Activated naive CD4-positive, alpha-beta T cell treated with anti-CD3 and anti-CD28 coated beads, Interleukin-2, amount 10 ng/mL, durations not matched to agents 7 days and 5 days (primary cell): ENCODE data around the gene MESP1.

Source experiments
- CTCF ChIA-PET: fragments of 350-600 bp; sonication (Branson Sonifier 250); formaldehyde crosslinking; loops from one replicate; lab custom pipeline; 2021; ENCODE audit warnings: antibody characterized with exemption; lab: Charles Lee
- DNase-seq: peaks from one replicate; pipeline ENCODE4 v3.0.0-alpha.2; 2020
- H3K27ac Mint-ChIP-seq: one replicate; pipeline ENCODE4 v1.8.0; 2021; ENCODE audit warnings: mild to moderate bottlenecking, moderate library complexity, mixed read lengths
- H3K27me3 Mint-ChIP-seq: one replicate; pipeline ENCODE4 v1.8.0; 2021; ENCODE audit warnings: mild to moderate bottlenecking, mixed read lengths
- H3K36me3 Mint-ChIP-seq: one replicate; pipeline ENCODE4 v1.8.0; 2021; ENCODE audit warnings: mixed read lengths
- H3K4me1 Mint-ChIP-seq: one replicate; pipeline ENCODE4 v1.8.0; 2021; ENCODE audit warnings: mixed read lengths
- H3K4me3 Mint-ChIP-seq: one replicate; pipeline ENCODE4 v1.8.0; 2021; ENCODE audit warnings: mild to moderate bottlenecking, moderate library complexity, mixed read lengths
- H3K9me3 Mint-ChIP-seq: one replicate; pipeline ENCODE4 v1.8.0; 2021; ENCODE audit warnings: mixed read lengths

MESP1 gene

DNA sequence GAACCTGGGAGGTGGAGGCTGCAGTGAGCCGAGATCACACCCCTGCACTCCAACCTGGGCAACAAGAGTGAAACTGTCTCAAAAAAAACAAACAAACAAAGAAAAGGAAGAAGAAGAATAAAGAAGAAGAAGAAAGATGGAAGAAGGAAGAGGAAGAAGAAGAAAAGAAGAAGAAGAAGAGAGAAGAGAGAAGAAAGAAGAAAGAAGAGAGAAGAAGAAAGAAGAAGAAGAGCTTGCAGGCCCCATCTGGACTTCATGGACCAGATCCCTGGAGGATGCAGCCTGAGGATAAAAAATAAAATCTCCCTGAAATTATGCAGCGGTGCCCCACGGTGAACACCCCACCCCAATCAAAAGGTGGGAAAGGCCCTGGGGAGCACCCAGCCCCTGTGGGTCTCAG is 8.8 kb upstream of the MESP1 start:
- H3K4me1 Mint-ChIP-seq, result no peaks in the 10 kb centered on the region
- no peaks in the 10 kb centered on the region for H3K36me3 Mint-ChIP-seq
- H3K9me3 Mint-ChIP-seq, result no peaks in the 10 kb centered on the region
- no peak overlapping the region for H3K4me3 Mint-ChIP-seq
- DNase-seq, result no peak
- CTCF ChIA-PET, result interaction anchor here (0.7 to 6.2 kb wide), 9 partner anchors 13 to 457 kb away, joined by 3 to 120 read pairs (median 4); partner anchors contain the start of gene AP3S2
- peaks cover 45% of the 10 kb centered on the region for H3K27me3 Mint-ChIP-seq
- no peak overlapping the region for H3K27ac Mint-ChIP-seq

DNA sequence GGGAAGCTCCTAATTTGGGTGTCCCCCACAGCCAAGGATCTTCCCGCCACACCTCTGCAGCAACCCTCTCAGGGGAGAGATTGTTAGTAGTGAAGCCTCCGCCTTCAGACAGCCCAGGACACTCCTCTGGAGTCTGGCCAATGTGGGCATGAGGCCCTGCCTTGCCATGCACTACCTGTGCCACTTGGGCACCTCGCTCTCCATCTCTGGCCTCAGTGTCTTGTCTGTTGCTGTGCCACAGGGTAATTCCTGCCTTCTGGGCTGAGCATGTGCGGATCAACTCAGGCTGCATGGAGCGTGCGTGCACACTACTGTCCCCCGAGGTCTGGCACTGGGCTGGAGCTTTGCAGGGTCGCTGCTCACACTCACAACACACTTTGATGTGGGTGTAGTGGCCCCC is 7.9 kb upstream of the MESP1 start:
- H3K36me3 Mint-ChIP-seq, result no peaks in the 10 kb centered on the region
- H3K4me3 Mint-ChIP-seq, result no peak overlapping the region
- CTCF ChIA-PET, result interaction anchor here (1.3 to 6.2 kb wide), 3 partner anchors 117 to 313 kb away, joined by 3 to 120 read pairs (median 49); no protein-coding TSS in a partner anchor
- no peak overlapping the region for H3K27ac Mint-ChIP-seq
- no peak for DNase-seq
- no peaks in the 10 kb centered on the region for H3K9me3 Mint-ChIP-seq
- peaks cover 54% of the 10 kb centered on the region for H3K27me3 Mint-ChIP-seq
- no peaks in the 10 kb centered on the region for H3K4me1 Mint-ChIP-seq

DNA sequence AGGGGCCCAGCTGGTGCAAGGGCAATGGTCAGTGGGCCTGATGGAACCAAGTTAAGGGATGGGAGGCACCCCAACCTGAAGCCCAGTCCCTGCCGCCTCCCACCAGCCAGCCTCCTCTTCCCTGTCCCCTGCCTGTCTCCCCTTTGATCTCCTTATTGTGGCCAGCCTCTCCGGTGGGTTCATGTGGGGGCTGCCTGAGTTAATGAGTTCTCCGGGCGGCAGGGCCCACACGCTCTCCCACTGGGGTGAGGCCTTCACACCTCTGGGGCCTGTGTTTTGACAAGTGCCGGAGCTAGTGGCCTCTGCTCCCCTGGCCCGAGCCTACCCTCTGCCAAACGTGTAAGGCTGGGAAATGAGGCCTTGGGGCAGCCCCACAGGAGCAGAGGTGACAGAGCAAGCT is 7.2 kb upstream of the MESP1 start:
- H3K36me3 Mint-ChIP-seq, result no peaks in the 10 kb centered on the region
- H3K27me3 Mint-ChIP-seq, result peaks cover 61% of the 10 kb centered on the region
- no peaks in the 10 kb centered on the region for H3K4me1 Mint-ChIP-seq
- no peaks in the 10 kb centered on the region for H3K9me3 Mint-ChIP-seq
- H3K27ac Mint-ChIP-seq, result no peak overlapping the region
- DNase-seq, result no peak
- CTCF ChIA-PET, result interaction anchor here (1.3 to 6.2 kb wide), 3 partner anchors 117 to 313 kb away, joined by 3 to 120 read pairs (median 49); no protein-coding TSS in a partner anchor
- no peak overlapping the region for H3K4me3 Mint-ChIP-seq

DNA sequence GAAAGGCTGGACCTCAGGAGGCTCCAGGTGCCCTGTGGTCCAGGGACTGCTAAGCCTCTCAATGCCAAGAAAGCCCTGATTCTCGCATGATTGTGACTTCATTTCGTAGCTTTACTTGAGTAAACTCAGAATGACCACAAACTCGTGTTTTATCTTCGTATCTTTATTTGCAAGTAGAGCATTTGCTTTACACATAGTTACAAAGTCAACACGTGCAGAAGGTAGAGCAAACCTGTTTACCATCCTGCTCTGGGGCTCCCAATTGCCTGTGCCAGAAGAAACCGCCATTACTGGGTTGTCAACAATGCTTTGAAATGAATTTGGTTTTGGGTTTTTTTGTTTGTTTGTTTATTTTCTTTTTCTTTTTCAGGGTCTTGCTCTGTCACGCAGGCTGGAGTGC is 5.8 kb upstream of the MESP1 start:
- H3K27me3 Mint-ChIP-seq, result peaks cover 72% of the 10 kb centered on the region
- no peak overlapping the region for H3K27ac Mint-ChIP-seq
- no peaks in the 10 kb centered on the region for H3K4me1 Mint-ChIP-seq
- DNase-seq, result no peak
- no peaks in the 10 kb centered on the region for H3K9me3 Mint-ChIP-seq
- CTCF ChIA-PET, result no interaction called here
- no peaks in the 10 kb centered on the region for H3K36me3 Mint-ChIP-seq
- H3K4me3 Mint-ChIP-seq, result no peak overlapping the region

DNA sequence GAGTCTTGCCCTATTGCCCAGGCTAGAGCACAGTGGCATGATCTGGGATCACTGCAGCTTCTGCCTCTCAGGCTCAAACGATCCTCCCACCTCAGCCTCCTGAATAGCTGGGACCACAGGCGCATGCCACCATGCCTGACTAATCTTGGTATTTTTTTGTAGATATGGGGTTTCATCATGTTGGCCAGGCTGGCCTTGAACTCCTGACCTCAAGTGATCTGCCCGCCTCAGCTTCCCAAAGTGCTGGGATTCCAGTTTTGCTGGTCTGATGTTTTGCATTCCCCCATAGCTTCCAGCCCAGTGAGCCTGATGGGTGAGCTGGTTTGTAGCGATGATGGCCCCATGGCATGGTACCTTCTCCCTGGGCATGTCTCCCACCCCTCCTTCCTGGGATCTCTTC is 4.7 kb upstream of the MESP1 start:
- Mint-ChIP-seq H3K27me3 (peaks cover 73% of the 10 kb centered on the region), H3K9me3 (no peaks in the 10 kb centered on the region), H3K4me3 (no peak overlapping the region), H3K27ac (no peak overlapping the region), H3K4me1 (no peaks in the 10 kb centered on the region), H3K36me3 (no peaks in the 10 kb centered on the region)
- DNase-seq, result no peak
- CTCF ChIA-PET, result interaction anchor here (1.2 kb wide), 1 partner anchor 119 kb away, joined by 3 read pairs; no protein-coding TSS in a partner anchor

DNA sequence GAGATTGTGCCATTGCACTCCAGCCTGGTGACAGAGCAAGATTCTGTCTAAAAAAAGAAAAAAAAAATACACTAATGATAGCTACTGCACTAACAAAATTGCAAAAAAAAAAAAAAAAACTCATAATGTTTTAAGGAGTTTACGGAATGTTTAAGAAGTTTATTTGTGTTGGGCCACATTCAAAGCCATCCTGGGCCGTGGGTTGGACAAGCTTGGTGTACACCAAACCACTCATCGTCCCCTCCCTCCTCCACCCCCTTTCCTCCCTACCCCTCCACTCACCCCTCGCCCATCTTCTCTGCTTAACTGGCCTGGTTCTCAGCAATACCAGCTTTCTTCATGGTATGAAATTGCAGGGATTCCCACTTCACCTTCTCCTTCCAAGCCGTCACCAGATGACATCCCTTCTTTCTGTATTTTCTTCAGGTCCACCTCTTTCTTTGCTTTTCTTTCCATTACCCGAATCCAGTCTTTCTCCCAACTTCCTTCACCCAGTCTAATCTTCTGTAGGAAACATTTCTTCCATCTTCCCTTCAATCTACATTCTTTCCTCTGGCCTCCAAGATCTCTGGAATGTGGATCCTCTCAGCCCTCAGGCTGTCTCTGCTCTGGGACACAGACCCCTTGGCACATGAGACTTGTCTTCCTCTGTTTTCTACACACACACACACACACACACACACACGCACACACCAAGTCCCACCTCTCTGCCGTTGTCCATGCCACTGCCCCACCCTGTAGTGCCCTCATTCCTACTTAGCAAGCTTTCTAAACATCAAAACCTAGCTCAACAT is 3.5 kb upstream of the MESP1 start:
- peaks cover 4% of the 10 kb centered on the region for H3K4me1 Mint-ChIP-seq

DNA sequence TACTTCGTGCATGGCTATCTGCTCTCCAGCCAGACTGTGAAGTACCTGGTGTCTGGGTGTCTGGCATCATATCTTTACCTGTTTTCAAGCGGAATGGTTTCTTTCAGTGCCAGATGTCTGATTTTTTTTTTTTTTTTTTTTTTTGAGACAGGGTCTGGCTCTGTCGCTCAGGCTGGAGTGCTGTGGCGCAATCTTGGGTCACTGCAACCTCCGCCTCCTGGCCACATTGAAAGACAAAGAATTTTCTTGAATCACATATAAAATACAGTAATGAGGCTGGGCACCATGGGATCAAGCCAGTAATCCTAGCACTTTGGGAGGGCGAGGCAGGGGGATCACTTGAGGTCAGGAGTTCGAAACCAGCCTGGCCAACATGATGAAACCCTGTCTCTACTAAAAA is 2.8 kb upstream of the MESP1 start:
- Mint-ChIP-seq H3K27ac (no peak overlapping the region), H3K36me3 (no peaks in the 10 kb centered on the region), H3K9me3 (no peaks in the 10 kb centered on the region), H3K4me3 (no peak overlapping the region), H3K4me1 (peaks cover 6% of the 10 kb centered on the region), H3K27me3 (peaks cover 71% of the 10 kb centered on the region)
- DNase-seq, result no peak
- CTCF ChIA-PET, result interaction anchor here (2.1 kb wide), 1 partner anchor 8 kb away, joined by 8 read pairs; no protein-coding TSS in a partner anchor

More for the DNA sequence above, 3.5 kb upstream of the MESP1 start:
- H3K9me3 Mint-ChIP-seq, result no peaks in the 10 kb centered on the region
- peak overlapping the region; percentile 6 for H3K4me3 Mint-ChIP-seq
- H3K36me3 Mint-ChIP-seq, result no peaks in the 10 kb centered on the region
- DNase-seq, result no peak
- peaks cover 71% of the 10 kb centered on the region for H3K27me3 Mint-ChIP-seq
- CTCF ChIA-PET, result interaction anchor here (0.6 to 1.2 kb wide), 3 partner anchors 34 to 145 kb away, joined by 3 read pairs; no protein-coding TSS in a partner anchor
- no peak overlapping the region for H3K27ac Mint-ChIP-seq

DNA sequence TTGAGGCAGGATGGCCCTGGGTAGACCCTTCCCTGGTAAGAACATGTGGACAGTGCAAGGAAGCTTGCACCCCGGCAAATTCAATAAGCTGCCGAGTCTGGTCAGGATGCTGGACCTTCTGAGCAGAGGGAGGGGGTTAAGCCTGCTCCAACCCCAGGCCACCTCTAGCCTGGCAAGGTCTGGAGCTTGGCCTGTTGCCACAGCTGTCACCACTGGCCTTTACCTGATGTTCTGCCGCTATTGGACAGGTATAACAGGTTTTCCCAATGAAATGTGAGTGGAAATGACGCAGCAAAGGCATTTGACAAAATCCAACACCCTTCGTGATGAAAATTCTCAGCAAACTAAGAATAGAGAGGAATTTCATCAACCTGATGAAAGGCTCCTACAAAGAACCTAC is 699 bp upstream of the MESP1 start:
- peaks cover 73% of the 10 kb centered on the region for H3K27me3 Mint-ChIP-seq
- H3K27ac Mint-ChIP-seq, result no peak overlapping the region
- H3K4me3 Mint-ChIP-seq, result peak overlapping the region; percentile 23
- no peak for DNase-seq
- no peaks in the 10 kb centered on the region for H3K36me3 Mint-ChIP-seq
- H3K9me3 Mint-ChIP-seq, result no peaks in the 10 kb centered on the region
- peaks cover 6% of the 10 kb centered on the region for H3K4me1 Mint-ChIP-seq
- CTCF ChIA-PET, result interaction anchor here (0.7 to 2.1 kb wide), 3 partner anchors 10 to 123 kb away, joined by 3 to 8 read pairs (median 6); no protein-coding TSS in a partner anchor

DNA sequence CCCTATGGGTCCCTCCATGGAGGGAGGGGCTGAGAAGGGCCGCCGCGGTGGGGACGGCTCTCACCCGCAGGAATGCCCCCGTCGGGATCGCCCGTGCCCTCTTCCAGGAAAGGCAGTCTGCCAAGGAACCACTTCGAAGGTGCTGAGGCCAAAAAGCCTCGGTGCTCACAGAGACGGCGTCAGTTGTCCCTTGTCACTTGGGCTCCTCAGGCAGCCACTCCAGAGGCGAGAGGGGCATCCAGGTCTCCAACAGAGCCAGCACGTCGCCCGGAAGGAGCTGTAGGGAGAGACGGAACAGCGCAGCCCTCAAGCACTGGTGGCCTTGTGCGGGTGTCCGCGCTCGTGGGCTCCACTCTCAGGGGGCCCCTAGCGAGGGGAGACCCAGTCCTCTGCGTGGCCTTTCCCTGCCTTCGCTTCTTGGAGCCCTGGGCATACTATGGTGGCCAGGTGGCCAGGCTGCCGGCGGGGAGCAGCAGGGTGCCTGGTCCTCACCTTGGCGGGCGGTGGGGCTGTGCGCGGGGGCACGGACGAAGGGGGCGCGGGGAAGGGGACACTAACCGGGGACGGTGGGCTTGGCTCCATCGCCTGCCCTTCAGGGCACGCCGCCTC is 994 bp downstream of the MESP1 start:
- peak overlapping the region; percentile 28 for H3K27ac Mint-ChIP-seq
- CTCF ChIA-PET, result interaction anchor here (0.8 to 1.7 kb wide), 6 partner anchors 10 to 127 kb away, joined by 3 to 8 read pairs (median 6); no protein-coding TSS in a partner anchor
- no peak for DNase-seq
- H3K27me3 Mint-ChIP-seq, result peaks cover 61% of the 10 kb centered on the region
- H3K36me3 Mint-ChIP-seq, result no peaks in the 10 kb centered on the region
- H3K4me1 Mint-ChIP-seq, result peaks cover 6% of the 10 kb centered on the region
- no peaks in the 10 kb centered on the region for H3K9me3 Mint-ChIP-seq
- H3K4me3 Mint-ChIP-seq, result peak overlapping the region; percentile 71

DNA sequence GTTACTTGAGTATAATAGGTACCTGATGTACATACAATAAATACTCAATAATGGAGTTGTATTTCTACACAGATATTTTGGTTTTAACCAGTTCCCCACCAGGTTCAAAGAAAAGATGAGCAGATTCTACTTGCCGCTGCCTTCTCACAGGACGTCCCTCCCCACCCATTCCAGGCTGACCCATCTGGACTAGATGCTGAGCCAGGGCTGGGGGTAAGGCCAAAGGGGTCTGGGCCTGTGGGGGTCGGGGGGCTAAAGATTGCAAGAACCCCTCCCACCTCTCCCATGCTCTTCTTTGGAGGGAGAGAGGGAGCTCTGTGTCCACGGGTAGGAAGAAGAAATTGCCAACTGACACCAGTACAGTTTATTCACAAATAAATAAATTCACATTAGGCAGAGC is 1.5 kb downstream of the MESP1 start:
- no peak for DNase-seq
- CTCF ChIA-PET, result interaction anchor here (0.8 to 1.7 kb wide), 4 partner anchors 9 to 127 kb away, joined by 3 to 8 read pairs (median 6); no protein-coding TSS in a partner anchor
- Mint-ChIP-seq H3K27ac (no peak overlapping the region), H3K27me3 (peaks cover 60% of the 10 kb centered on the region), H3K36me3 (no peaks in the 10 kb centered on the region), H3K4me3 (peak overlapping the region; percentile 71), H3K9me3 (no peaks in the 10 kb centered on the region), H3K4me1 (peaks cover 6% of the 10 kb centered on the region)

DNA sequence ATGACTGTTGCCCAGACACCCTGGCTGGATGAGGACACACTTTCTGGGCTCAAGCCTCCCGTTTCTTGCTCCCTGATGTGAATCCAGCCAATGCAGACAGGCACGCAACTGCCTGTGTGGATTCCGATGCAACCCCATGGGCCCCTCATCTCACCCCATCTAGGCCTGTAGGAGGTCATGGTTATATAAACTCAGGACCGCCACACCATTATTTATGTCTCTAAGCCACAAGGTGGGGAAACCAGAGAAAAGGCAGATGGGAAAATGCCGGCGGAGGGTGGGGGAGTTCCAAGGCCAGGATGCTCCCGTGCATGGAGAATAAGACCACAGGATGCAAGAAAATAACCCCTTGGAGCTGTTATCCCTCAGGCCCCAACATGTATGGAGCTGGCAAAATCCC is 2.0 kb downstream of the MESP1 start:
- H3K27me3 Mint-ChIP-seq, result peaks cover 55% of the 10 kb centered on the region
- H3K27ac Mint-ChIP-seq, result no peak overlapping the region
- no peaks in the 10 kb centered on the region for H3K36me3 Mint-ChIP-seq
- H3K4me3 Mint-ChIP-seq, result no peak overlapping the region
- no peaks in the 10 kb centered on the region for H3K9me3 Mint-ChIP-seq
- peaks cover 6% of the 10 kb centered on the region for H3K4me1 Mint-ChIP-seq
- CTCF ChIA-PET, result interaction anchor here (1.2 to 1.3 kb wide), 2 partner anchors 9 to 12 kb away, joined by 4 to 8 read pairs; no protein-coding TSS in a partner anchor
- DNase-seq, result no peak

DNA sequence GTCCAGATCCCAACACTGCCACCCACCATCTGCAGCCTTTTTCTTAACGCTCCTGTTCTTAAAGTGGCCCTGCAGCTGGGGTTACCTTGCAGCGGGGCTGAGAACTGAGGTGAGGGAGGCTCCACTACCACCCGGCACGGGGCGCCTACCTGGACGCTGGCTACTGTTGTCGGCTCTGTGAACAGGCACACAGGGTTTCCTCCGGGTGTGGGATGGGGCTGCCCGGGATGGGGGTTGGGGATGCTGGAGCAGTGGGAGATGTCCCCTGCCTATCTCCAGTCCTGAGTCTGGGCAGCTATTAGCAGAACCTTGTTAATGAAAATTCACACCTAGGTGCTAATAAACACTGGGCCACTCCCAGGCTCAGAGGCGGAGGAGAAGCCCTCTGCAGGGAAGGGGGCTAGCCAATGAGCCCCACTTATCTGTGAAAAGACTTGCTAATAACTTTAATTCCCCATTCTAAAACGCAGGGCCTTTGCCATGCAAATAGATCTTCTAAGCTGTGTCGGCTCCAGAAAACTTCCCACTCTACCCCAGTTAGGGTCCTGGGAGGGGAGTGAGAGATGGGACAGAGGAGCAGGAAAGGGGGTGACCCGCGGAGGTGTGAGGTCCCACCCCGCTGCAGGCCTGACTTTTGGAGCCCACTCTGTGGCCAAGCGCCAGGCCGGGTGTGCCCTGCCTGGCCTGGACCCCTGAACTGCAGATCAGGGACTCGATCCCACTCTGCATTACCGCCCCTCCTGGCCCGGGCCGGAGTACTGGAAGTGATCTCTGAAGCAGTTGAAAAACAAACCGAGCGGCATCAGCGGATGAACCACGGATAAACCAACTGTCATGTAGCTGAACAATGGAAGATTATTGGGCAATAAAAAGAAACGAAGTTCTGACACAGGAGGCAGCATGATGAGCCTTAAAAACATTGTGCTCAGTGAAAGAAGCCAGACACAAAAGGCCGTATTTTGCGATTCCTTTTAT is 3.1 kb downstream of the MESP1 start:
- H3K36me3 Mint-ChIP-seq, result no peaks in the 10 kb centered on the region
- H3K27ac Mint-ChIP-seq, result no peak overlapping the region
- CTCF ChIA-PET, result interaction anchor here (1.2 kb wide), 1 partner anchor 13 kb away, joined by 4 read pairs; no protein-coding TSS in a partner anchor
- DNase-seq, result no peak
- peaks cover 51% of the 10 kb centered on the region for H3K27me3 Mint-ChIP-seq
- H3K9me3 Mint-ChIP-seq, result no peaks in the 10 kb centered on the region
- H3K4me1 Mint-ChIP-seq, result peaks cover 6% of the 10 kb centered on the region
- H3K4me3 Mint-ChIP-seq, result no peak overlapping the region

DNA sequence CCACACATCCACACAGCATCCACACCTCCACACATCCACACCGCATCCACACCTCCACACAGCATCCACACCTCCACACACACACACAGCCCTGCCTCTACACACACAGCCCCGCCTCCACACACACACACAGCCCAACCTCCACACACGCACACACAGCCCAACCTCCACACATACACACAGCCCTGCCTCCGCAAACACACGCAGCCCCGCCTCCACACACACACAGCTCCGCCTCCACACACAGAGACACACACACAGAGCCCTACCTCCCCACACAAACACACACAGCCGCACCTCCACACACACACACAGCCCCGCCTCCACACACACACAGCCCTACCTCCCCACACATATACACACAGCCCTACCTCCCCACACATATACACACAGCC is 4.7 kb downstream of the MESP1 start:
- no peaks in the 10 kb centered on the region for H3K36me3 Mint-ChIP-seq
- peaks cover 39% of the 10 kb centered on the region for H3K27me3 Mint-ChIP-seq
- no peak overlapping the region for H3K4me3 Mint-ChIP-seq
- H3K9me3 Mint-ChIP-seq, result no peaks in the 10 kb centered on the region
- DNase-seq, result no peak
- H3K27ac Mint-ChIP-seq, result no peak overlapping the region
- CTCF ChIA-PET, result no interaction called here
- peaks cover 6% of the 10 kb centered on the region for H3K4me1 Mint-ChIP-seq
